Head of caudate nucleus (tissue), 42 donors: Measurements from ENCODE around the gene CHCHD1.
A peak's percentile ranks its signal among the peaks of the same experiment; 100 is the strongest.
"Not testable (repeated sequence)": the region's sequence is repeated elsewhere in the genome, so short reads cannot be mapped to it uniquely, and the experiment has no call there.

Experiments
- DNase-seq, 42 donors: peaks; one replicate each; pipeline versions ENCODE4 v3.0.0 to v3.0.0-alpha.2; 2020 to 2021; ENCODE audit warnings: mixed read lengths in 7 of 42
- intact Hi-C: fragments of 100-400 bp; cut with DNase I; formaldehyde crosslinking; loops from one replicate; pipeline ENCODE4 v1.15.0; 2022

The CHCHD1 gene

DNA sequence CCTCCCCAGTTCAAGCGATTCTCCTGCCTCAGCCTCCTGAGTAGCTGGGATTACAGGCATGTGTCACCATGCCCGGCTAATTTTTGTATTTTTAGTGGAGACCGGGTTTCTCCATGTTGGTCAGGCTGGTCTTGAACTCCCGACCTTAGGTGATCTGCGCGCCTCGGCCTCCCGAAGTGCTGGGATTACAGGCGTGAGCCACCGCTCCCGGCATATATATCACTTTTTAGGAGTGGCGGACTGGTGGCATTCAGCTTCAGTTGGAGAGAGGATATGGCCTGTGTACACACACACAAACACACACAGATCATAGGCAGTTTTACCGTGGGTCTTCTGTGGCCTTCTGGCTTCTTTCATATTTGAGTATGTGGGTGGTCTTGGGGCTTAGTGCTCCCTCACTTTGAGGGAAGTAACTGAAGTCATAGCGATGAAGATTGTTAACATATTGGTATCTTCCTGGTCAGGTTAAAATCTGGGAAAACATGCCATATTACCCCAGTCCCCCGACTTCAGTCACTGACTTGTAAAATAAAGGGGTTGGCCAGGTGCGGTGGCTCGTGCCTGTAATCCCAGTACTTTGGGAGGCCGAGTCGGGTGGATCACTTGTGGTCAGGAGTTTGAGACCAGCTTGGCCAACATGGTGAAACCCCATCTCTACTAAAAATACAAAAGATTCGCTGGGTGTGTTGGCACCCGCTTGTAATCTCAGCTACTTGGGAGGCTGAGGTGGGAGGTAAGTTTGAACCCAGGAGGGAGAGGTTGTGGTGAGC is 5.4 kb downstream of the CHCHD1 start:
- intact Hi-C loops, result not testable (repeated sequence)
- peak in 1 of 42 donors; percentile 8 for DNase-seq

DNA sequence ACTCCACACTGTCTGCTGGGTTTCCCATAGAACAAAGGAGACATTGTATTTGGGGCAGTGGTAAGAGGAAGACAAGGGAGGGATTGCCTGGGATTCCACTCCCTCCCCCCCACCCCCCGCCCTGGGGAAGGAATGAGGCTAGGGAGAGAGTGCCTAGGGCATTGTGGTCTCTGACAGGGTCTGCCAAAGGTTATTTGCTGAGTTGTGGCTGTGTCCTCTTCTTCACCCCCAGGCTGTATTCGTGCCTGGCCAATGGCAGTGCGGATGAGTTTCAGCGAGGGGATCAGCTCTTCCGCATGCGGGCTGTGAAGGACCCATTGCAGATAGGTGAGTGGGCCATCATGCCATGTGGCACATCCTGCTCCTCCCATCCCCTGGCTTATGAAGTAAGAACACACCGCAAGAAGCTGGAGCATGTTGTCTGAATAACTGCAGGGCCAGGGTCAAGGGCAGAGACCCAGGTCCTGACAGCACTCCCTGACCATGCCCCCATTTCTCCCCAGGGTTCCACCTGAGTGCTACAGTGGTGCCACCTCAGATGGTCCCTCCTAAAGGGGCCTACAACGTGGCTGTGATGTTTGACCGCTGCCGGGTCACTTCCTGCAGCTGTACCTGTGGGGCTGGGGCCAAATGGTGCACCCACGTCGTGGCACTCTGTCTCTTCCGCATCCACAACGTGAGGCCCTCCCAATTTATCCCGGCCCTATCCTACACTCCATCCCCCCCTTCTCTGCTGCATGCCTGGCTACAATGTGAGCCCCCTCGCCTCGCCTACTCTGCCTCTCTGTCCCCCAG is 7.2 kb downstream of the CHCHD1 start:
- intact Hi-C loops, result no loop called here
- peak in 1 of 42 donors; percentile 10 for DNase-seq

GRCh38 chr10:73789659-73790055 is 7.8 kb downstream of the CHCHD1 start:
- no peak for DNase-seq
- intact Hi-C loops, result no loop called here

DNA sequence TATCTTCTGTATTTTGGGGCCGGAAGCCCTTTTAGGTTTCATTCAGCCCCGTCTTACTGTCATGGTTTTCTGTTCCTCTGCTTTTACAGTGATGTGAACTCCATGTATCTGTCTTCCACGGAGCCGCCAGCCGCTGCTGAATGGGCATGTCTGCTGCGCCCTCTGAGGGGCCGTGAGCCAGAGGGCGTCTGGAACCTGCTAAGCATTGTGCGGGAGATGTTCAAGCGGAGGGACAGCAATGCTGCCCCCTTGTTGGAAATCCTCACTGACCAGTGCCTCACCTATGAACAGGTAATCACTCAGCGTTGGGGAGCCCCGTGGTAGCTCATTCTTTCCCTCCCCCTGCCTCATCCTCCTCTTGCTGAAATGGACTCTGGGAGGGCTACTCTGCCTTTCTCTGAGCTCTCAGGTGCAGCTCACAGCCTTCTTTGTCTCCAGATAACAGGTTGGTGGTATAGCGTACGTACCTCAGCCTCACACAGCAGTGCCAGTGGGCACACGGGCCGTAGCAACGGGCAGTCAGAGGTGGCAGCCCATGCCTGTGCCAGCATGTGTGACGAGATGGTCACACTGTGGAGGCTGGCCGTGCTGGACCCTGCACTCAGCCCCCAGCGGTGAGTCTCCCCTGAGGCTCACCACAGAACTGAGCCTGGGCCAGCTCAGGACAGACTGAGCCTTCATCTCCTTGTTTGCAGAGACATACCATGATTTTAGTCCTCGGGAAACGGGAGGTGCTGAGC is 9.2 kb downstream of the CHCHD1 start:
- DNase-seq, result peak in 1 of 42 donors; percentile 6
- intact Hi-C loops, result no loop called here

DNA sequence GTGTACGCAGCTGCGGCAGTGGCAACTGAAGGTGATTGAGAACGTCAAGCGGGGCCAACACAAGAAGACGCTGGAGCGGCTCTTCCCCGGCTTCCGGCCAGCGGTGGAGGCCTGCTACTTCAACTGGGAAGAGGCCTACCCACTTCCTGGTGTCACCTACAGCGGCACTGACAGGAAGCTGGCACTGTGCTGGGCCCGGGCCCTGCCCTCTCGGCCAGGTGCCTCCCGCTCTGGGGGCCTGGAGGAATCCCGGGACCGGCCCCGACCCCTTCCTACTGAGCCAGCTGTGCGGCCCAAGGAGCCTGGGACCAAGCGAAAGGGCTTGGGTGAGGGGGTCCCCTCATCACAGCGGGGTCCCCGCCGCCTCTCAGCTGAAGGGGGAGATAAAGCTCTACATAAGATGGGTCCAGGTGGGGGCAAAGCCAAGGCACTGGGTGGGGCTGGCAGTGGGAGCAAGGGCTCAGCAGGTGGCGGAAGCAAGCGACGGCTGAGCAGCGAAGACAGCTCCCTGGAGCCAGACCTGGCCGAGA is 10.1 kb downstream of the CHCHD1 start:
- intact Hi-C loops, result no loop called here
- peak in 1 of 42 donors; percentile 11 for DNase-seq

- intact Hi-C loops, result no loop called here
- no peak for DNase-seq
These were observed 11.6 kb downstream of the CHCHD1 start for GRCh38 chr10:73793456-73793855.

- intact Hi-C loops, result not testable (repeated sequence)
- DNase-seq, result peak in 1 of 42 donors; percentile 14
These were observed 13.6 kb downstream of the CHCHD1 start for GRCh38 chr10:73795491-73795890.

DNA sequence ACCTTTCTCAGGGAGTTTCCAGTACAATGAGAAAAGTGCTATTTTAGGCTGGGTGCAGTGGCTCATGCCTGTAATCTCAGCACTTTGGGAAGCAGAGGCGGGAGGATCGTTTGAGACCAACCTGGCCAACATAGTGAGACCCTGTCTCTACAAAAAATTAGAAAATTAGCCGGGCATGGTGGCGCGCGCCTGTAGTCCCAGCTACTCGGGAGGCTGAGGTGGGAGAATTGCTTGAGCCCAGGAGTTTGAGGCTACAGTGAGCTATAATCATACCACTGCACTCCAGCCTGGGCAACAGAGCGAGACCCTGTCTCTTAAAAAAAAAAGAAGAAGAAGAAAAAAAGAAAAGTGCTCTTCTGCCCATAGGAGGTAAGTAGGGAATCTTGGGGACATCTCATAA is 14.2 kb downstream of the CHCHD1 start:
- intact Hi-C loops, DNase-seq: not testable (repeated sequence)

GRCh38 chr10:73796766-73797165 is 14.9 kb downstream of the CHCHD1 start:
- intact Hi-C loops, result no loop called here
- no peak for DNase-seq

DNA sequence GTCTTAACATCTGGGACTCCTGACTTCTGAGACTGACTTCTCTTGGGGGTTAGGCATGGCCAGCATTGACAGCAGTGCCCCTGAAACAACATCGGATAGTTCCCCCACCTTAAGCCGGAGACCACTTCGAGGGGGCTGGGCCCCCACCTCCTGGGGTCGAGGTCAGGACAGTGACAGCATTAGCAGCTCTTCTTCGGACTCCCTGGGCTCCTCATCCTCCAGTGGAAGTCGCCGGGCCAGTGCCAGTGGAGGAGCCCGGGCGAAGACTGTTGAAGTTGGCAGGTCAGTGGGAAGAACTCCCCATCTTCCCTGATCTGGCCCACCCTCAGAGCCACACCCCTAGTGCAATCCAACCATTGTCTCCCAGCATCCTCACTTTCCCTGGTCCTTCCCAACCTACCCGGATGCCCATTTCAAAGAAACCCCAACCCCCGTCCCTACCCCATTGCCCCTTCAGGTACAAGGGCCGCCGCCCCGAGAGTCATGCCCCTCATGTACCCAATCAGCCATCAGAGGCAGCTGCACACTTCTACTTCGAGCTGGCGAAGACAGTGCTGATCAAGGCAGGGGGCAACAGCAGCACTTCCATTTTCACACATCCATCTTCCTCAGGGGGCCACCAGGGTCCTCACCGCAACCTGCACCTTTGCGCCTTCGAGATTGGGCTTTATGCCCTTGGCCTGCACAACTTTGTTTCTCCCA is 15.6 kb downstream of the CHCHD1 start:
- DNase-seq, result no peak

DNA sequence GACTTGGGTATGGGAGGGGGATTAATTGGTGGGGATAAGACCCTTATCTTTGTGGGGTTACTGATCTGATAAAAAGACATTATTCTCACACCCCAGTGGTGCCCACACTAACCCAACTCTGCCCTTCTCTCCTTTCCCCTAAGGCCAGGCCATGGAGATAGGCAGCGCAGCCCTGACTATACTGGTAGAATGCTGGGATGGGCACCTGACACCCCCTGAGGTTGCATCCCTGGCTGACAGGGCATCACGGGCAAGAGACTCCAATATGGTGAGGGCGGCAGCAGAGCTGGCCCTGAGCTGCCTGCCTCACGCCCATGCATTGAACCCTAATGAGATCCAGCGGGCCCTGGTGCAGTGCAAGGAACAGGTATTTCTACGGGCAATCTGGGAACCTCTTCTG is 16.2 kb downstream of the CHCHD1 start:
- intact Hi-C loops, result no loop called here
- no peak for DNase-seq

More for the DNA sequence above, 15.6 kb downstream of the CHCHD1 start:
- intact Hi-C loops, result no loop called here

- DNase-seq, result no peak
These were observed 17.2 kb downstream of the CHCHD1 start for GRCh38 chr10:73798927-73799560.

DNA sequence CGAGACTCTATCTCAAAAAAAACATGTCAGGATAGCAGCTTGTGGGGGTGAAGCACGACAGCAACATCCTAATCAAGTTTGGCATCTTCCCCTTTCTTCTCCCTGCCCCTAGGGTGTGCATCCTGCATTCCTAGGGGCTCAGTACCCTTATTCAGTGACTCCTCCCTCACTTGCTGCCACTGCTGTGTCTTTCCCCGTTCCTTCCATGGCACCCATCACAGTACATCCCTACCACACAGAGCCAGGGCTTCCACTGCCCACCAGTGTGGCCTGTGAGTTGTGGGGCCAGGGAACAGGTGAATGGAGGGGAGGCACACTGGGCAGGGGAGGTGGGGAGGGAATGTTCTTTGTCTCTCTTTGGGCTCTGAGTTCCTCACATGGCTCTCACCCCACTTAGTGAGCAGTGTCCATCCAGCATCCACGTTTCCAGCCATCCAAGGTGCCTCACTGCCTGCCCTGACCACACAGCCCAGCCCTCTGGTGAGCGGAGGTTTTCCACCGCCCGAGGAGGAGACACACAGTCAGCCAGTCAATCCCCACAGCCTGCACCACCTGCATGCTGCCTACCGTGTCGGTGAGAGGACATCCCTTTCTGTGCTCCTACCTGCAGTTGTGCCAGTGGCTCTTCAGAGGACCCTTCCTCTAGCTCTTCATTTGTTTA is 18.2 kb downstream of the CHCHD1 start:
- peak in 1 of 42 donors; percentile 26 for DNase-seq
- intact Hi-C loops, result no loop called here

More at GRCh38 chr10:73798927-73799560, 17.2 kb downstream of the CHCHD1 start:
- intact Hi-C loops, result no loop called here

DNA sequence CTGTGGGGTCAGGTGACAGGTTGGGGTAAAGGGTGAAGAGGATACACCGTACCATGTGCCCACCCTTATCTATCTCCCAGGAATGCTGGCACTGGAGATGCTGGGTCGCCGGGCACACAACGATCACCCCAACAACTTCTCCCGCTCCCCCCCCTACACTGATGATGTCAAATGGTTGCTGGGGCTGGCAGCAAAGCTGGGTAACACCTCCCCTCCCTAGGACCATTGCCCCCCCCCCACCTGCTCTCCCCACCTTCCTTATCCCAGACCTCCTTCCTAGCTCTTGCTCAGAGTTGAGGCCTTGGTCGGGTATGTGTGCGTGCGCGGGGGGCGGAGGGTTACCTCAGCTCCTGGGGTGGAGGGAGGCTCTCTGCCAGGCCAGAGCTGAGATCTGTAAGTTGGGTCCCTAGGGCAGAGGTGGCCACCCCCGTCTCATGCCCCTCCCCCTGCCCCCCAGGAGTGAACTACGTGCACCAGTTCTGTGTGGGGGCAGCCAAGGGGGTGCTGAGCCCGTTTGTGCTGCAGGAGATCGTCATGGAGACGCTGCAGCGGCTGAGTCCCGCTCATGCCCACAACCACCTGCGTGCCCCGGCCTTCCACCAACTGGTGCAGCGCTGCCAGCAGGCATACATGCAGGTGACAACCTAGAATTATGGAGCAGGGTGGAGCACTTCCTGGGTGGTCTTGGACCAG is 18.9 kb downstream of the CHCHD1 start:
- intact Hi-C loops, result no loop called here
- DNase-seq, result peak in 41 of 42 donors; percentile 35 to 88 (median 67)

DNA sequence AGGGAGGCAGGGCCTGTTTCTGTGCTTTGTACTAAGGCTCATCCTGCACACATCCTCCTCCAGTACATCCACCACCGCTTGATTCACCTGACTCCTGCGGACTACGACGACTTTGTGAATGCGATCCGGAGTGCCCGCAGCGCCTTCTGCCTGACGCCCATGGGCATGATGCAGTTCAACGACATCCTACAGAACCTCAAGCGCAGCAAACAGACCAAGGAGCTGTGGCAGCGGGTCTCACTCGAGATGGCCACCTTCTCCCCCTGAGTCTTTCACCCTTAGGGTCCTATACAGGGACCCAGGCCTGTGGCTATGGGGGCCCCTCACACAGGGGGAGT is 19.4 kb downstream of the CHCHD1 start:
- intact Hi-C loops, result no loop called here
- peak in 2 of 42 donors; percentile 30 to 44 for DNase-seq

- intact Hi-C loops, result no loop called here
- peak in 1 of 42 donors; percentile 25 for DNase-seq
These were observed 20.6 kb downstream of the CHCHD1 start for GRCh38 chr10:73802276-73802991.
